NCI-H748 (cell line): ENCODE results near the gene SPP1.
"Not testable (repeated sequence)": the region's sequence is repeated elsewhere in the genome, so short reads cannot be mapped to it uniquely, and the experiment has no call there.

Experiments
- DNase-seq: peaks from one replicate; lab custom pipeline; 2025; ENCODE audit not compliant: unreplicated experiment; lab: John Stamatoyannopoulos, UW

Gene SPP1

GRCh38 chr4:87985097-87985886 lies 9.8 kb downstream of the SPP1 start:
- DNase-seq, result peak; percentile 56

- no peak for DNase-seq
Observed at GRCh38 chr4:87985887-87986200, 10.3 kb downstream of the SPP1 start.

- DNase-seq, result no peak
Observed at GRCh38 chr4:87986508-87986907, 11.0 kb downstream of the SPP1 start.

GRCh38 chr4:87989765-87990164 lies 14.3 kb downstream of the SPP1 start:
- DNase-seq, result no peak

- DNase-seq, result no peak
Observed at GRCh38 chr4:87995435-87995834, 19.9 kb downstream of the SPP1 start.

- DNase-seq, result not testable (repeated sequence)
Observed at GRCh38 chr4:87999191-87999691, 23.7 kb downstream of the SPP1 start.

GRCh38 chr4:88001871-88002270 lies 26.4 kb downstream of the SPP1 start:
- DNase-seq, result no peak

- peak; percentile 35 for DNase-seq
Observed at GRCh38 chr4:88002786-88003185, 27.3 kb downstream of the SPP1 start.

- no peak for DNase-seq
Observed at GRCh38 chr4:88003261-88003660, 27.7 kb downstream of the SPP1 start.

GRCh38 chr4:88005076-88005475 lies 29.6 kb downstream of the SPP1 start:
- DNase-seq, result no peak

- DNase-seq, result no peak
Observed at GRCh38 chr4:88005946-88006345, 30.4 kb downstream of the SPP1 start.

- no peak for DNase-seq
Observed at GRCh38 chr4:88006956-88007303, 31.4 kb downstream of the SPP1 start.

- DNase-seq, result peak; percentile 73
Observed at GRCh38 chr4:88007304-88008121, 32.0 kb downstream of the SPP1 start, which contains the start of gene PKD2. TSS of gene PKD2 (plus strand) at chr4:88007635. CDS start at chr4:88007734, 99 bp downstream.

- DNase-seq, result peak; percentile 61
Observed at GRCh38 chr4:88008122-88008742, 32.7 kb downstream of the SPP1 start.

- DNase-seq, result no peak
Observed at GRCh38 chr4:88008743-88009171, 33.2 kb downstream of the SPP1 start.

- DNase-seq, result no peak
Observed at GRCh38 chr4:88009871-88010270, 34.4 kb downstream of the SPP1 start.

GRCh38 chr4:88010966-88011365 lies 35.5 kb downstream of the SPP1 start:
- DNase-seq, result no peak

- no peak for DNase-seq
Observed at GRCh38 chr4:88012647-88013046, 37.1 kb downstream of the SPP1 start.

- no peak for DNase-seq
Observed at GRCh38 chr4:88014386-88014905, 38.9 kb downstream of the SPP1 start.

GRCh38 chr4:88015659-88016295 lies 40.3 kb downstream of the SPP1 start:
- no peak for DNase-seq
